Upper lobe of left lung (tissue), 6 donors: ENCODE results near the gene PARD3B. TPM values are rescaled to one million over a fixed set of nuclear protein-coding genes. Genes with fewer than 3 reads are reported as not detected.
A peak's percentile ranks its signal among the peaks of the same experiment; 100 is the strongest.

Experiments used
- ATAC-seq, 2 donors: fragments of 200-7000 bp; cut with Tn5 transposase; one replicate each; pipeline ENCODE4 v1.9.1; 2022; ENCODE audit warnings: mild to moderate bottlenecking in 2 of 2, moderate library complexity in 2 of 2; ENCODE audit not compliant: low FRiP score in 2 of 2
- DNase-seq, 2 donors: peaks; one replicate each; pipeline ENCODE4 v3.0.0-alpha.2; 2019 to 2020
- H3K27ac ChIP-seq, 4 donors: fragments of 200-600 bp; sonication (generic); one replicate each; pipeline ENCODE4 v1.5.1; 2016 to 2019
- H3K27me3 ChIP-seq, 4 donors: fragments of 200-600 bp; sonication (generic); one replicate each; pipeline ENCODE4 v1.5.1; 2017 to 2019
- H3K36me3 ChIP-seq, 4 donors: fragments of 200-600 bp; sonication (generic); one replicate each; pipeline ENCODE4 v1.5.1; 2016 to 2019
- H3K4me1 ChIP-seq, 4 donors: fragments of 200-600 bp; sonication (generic); one replicate each; pipeline ENCODE4 v1.5.1; 2018 to 2019
- H3K4me3 ChIP-seq, 4 donors: fragments of 200-600 bp; sonication (generic); one replicate each; pipeline ENCODE4 v1.5.1; 2017 to 2019; ENCODE audit warnings: mild to moderate bottlenecking in 2 of 4, moderate library complexity in 1 of 4
- H3K9me3 ChIP-seq, 4 donors: fragments of 200-600 bp; sonication (generic); one replicate each; pipeline ENCODE4 v1.5.1; 2018 to 2019
- CTCF ChIP-seq, 6 experiments: fragments of 450-650 bp in 4 of 6; fragments of 200-600 bp in 2 of 6; sonication (generic) in 2 of 6; IDR thresholded peaks; one replicate each; pipeline ENCODE4 v1.5.1; 2016 to 2019; ENCODE audit warnings: antibody characterized with exemption in 6 of 6
- EP300 ChIP-seq, 4 donors: sonication (generic); formaldehyde crosslinking; IDR thresholded peaks; one replicate each; pipeline ENCODE4 v1.5.1; 2017; ENCODE audit warnings: antibody characterized with exemption in 4 of 4, control low read depth in 2 of 4
- POLR2A ChIP-seq, 4 donors: fragments of 450-650 bp; IDR thresholded peaks; one replicate each; pipeline ENCODE4 v1.5.1; 2016 to 2017; ENCODE audit warnings: antibody characterized with exemption in 4 of 4, mild to moderate bottlenecking in 2 of 4
- POLR2AphosphoS5 ChIP-seq, 2 donors: sonication (generic); formaldehyde crosslinking; IDR thresholded peaks; one replicate each; pipeline ENCODE4 v1.5.1; 2017; ENCODE audit warnings: antibody characterized with exemption in 2 of 2
- WGBS, 2 donors: methylation state at CpG; one replicate each; pipeline ENCODE4 v1.1.5; 2017 to 2018; 5-methylcytosine and 5-hydroxymethylcytosine counted together
- total RNA-seq, 6 donors: library from RNA; depleted of rRNA in 4 of 6; stranded (reverse); fragments of >200 nt in 4 of 6; gene quantifications; one replicate each; pipeline versions ENCODE4 v1.1.0 to v1.2.1, GENCODE V29; 2016 to 2021
- donor health status: DM: no; HTN: no; CAD: no; lungs with moderate emphysema.
- donor health status: DM: no; HTN: yes; CAD: no; lungs with severe emphysema.

Gene PARD3B
- total RNA-seq, 6 donors from 2014 or later: 17.8 to 44.9 (median 24.2) TPM

- Histone ChIP-seq H3K27me3 (no peaks in the 10 kb centered on the region), H3K36me3 (no peaks in the 10 kb centered on the region), H3K4me3 (no peak overlapping the region), H3K9me3 (no peaks in the 10 kb centered on the region), H3K27ac (no peak overlapping the region), H3K4me1 (peaks cover 0 to 16% (median 11%) of the 10 kb centered on the region in 4 donors)
- TF ChIP-seq CTCF (IDR thresholded peaks at IDR 0.05) (peak in 1 of 6 experiments; percentile 23), POLR2A (IDR thresholded peaks at IDR 0.05) (no peak)
- 53 to 58% methylated on average over 1 of the region's 1 CpG for WGBS, 2 donors
- DNase-seq (no peak), ATAC-seq (peak in 1 of 2 donors; percentile 46)
Observed at GRCh38 chr2:204871231-204871953, 326.1 kb downstream of the PARD3B start.

- peaks cover 0 to 6% (median 2%) of the 10 kb centered on the region in 4 donors for H3K4me1 ChIP-seq
- H3K4me3 ChIP-seq: no peak overlapping the region
- no peaks in the 10 kb centered on the region for H3K36me3 ChIP-seq
- H3K9me3 ChIP-seq: no peaks in the 10 kb centered on the region
- no peak for ATAC-seq
- no peak for TF ChIP-seq CTCF (IDR thresholded peaks at IDR 0.05)
- no peak for TF ChIP-seq POLR2AphosphoS5 (IDR thresholded peaks at IDR 0.05)
- no peak for TF ChIP-seq EP300 (IDR thresholded peaks at IDR 0.05)
- TF ChIP-seq POLR2A (IDR thresholded peaks at IDR 0.05): no peak
- H3K27me3 ChIP-seq: no peaks in the 10 kb centered on the region
- no peak for DNase-seq
- no peak overlapping the region for H3K27ac ChIP-seq
- WGBS, 2 donors: 83 to 86% methylated on average over 4 of the region's 4 CpGs
Observed at GRCh38 chr2:204876311-204876710, 331.0 kb downstream of the PARD3B start.

GRCh38 chr2:204877691-204878090 lies 332.4 kb downstream of the PARD3B start:
- Histone ChIP-seq H3K36me3 (no peaks in the 10 kb centered on the region), H3K4me1 (no peaks in the 10 kb centered on the region), H3K4me3 (no peak overlapping the region), H3K9me3 (no peaks in the 10 kb centered on the region), H3K27ac (no peak overlapping the region), H3K27me3 (no peaks in the 10 kb centered on the region)
- DNase-seq (no peak), ATAC-seq (no peak)
- TF ChIP-seq EP300 (IDR thresholded peaks at IDR 0.05) (no peak), CTCF (IDR thresholded peaks at IDR 0.05) (no peak), POLR2A (IDR thresholded peaks at IDR 0.05) (no peak)

- TF ChIP-seq EP300 (IDR thresholded peaks at IDR 0.05) (no peak), CTCF (IDR thresholded peaks at IDR 0.05) (no peak)
- no peak overlapping the region for H3K27ac ChIP-seq
- H3K4me1 ChIP-seq: no peaks in the 10 kb centered on the region
- DNase-seq (no peak), ATAC-seq (no peak)
- no peak overlapping the region for H3K4me3 ChIP-seq
- no peaks in the 10 kb centered on the region for H3K9me3 ChIP-seq
- 72 to 77% methylated on average over 3 of the region's 3 CpGs for WGBS, 2 donors
- no peaks in the 10 kb centered on the region for H3K36me3 ChIP-seq
- H3K27me3 ChIP-seq: no peaks in the 10 kb centered on the region
Observed at GRCh38 chr2:204880928-204881327, 335.7 kb downstream of the PARD3B start.

- TF ChIP-seq EP300 (IDR thresholded peaks at IDR 0.05): no peak
- no peak for TF ChIP-seq CTCF (IDR thresholded peaks at IDR 0.05)
- TF ChIP-seq POLR2AphosphoS5 (IDR thresholded peaks at IDR 0.05): no peak
- TF ChIP-seq POLR2A (IDR thresholded peaks at IDR 0.05): no peak
- Histone ChIP-seq H3K9me3 (no peaks in the 10 kb centered on the region), H3K27ac (no peak overlapping the region), H3K27me3 (no peaks in the 10 kb centered on the region), H3K36me3 (no peaks in the 10 kb centered on the region), H3K4me3 (no peak overlapping the region), H3K4me1 (no peaks in the 10 kb centered on the region)
- ATAC-seq: no peak
- 70 to 73% methylated on average over 4 of the region's 4 CpGs for WGBS, 2 donors
- no peak for DNase-seq
Observed at GRCh38 chr2:204881655-204882054, 336.4 kb downstream of the PARD3B start.
